ENCODE data around the gene RPS6KA4. TPM values are rescaled to one million over a fixed set of nuclear protein-coding genes. Genes with fewer than 3 reads are reported as not detected.

Gene RPS6KA4
- polyA plus RNA-seq, 3 donors from 2014 or later = 5.0 to 16.7 (median 8.5) TPM

DNA sequence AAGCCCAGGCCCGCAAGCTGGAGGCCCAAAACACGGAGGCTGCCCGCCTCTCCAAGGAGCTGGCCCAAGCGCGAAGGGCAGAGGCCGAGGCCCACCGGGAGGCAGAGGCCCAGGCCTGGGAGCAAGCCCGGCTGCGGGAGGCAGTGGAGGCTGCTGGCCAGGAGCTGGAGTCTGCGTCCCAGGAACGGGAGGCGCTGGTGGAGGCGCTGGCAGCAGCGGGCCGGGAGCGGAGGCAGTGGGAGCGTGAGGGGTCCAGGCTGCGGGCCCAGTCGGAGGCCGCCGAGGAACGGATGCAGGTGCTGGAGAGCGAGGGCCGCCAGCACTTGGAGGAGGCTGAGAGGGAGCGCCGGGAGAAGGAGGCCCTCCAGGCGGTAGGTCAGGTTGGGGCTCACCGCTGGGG lies 14.2 kb upstream of the RPS6KA4 start:
- Mint-ChIP-seq H3K36me3 (peaks cover 0 to 14% (median 3%) of the 10 kb centered on the region in 3 donors), H3K4me1 (peaks cover 26 to 34% of the 10 kb centered on the region in 2 donors), H3K9me3 (no peaks in the 10 kb centered on the region), H3K27ac (no peak overlapping the region), H3K27me3 (ENCODE audit: low read depth in 3 of 3) (peaks cover 0 to 8% (median 8%) of the 10 kb centered on the region in 3 donors), H3K4me3 (peak overlapping the region in 1 of 5 donors; percentile 12)
- DNase-seq = no peak

DNA sequence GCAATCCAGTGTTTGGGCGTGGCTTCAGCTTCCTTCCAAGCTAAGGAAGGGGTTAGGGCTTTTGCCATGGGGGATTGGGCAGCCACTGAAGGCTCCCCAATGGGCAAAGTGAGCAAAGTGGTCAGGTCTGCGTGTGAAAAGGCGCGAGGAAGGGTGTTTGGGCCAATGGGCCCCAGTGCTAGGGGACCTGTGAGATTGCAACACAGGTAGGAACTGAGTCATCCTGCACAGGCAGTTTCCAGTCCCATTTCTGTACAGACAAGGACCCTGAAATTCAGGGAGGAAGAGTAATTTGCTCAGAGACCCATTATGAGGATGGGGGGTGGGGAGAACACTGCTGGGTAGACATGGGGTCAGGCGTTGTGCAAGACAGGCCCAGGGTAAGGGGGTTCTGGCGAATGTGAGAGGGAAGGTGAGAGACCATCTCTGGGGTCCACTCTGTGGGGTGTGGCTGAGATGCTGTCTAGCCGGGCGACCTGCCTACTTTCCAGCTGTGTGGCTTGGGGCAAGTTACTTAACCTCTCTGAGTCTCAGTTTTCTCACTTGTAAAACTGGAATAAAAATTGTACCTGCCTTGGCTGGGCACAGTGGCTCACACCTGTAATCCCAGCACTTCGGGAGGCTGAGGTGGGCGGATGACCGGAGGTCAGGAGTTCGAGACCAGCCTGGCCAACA lies 11.6 kb upstream of the RPS6KA4 start:
- Mint-ChIP-seq H3K4me3 (no peak overlapping the region), H3K27ac (peak overlapping the region in 1 of 6 donors; percentile 48), H3K9me3 (no peaks in the 10 kb centered on the region), H3K36me3 (peaks cover 0 to 16% (median 3%) of the 10 kb centered on the region in 3 donors), H3K4me1 (peaks cover 10 to 14% of the 10 kb centered on the region in 2 donors), H3K27me3 (ENCODE audit: low read depth in 3 of 3) (peaks cover 0 to 5% (median 3%) of the 10 kb centered on the region in 3 donors)
- DNase-seq = no peak

DNA sequence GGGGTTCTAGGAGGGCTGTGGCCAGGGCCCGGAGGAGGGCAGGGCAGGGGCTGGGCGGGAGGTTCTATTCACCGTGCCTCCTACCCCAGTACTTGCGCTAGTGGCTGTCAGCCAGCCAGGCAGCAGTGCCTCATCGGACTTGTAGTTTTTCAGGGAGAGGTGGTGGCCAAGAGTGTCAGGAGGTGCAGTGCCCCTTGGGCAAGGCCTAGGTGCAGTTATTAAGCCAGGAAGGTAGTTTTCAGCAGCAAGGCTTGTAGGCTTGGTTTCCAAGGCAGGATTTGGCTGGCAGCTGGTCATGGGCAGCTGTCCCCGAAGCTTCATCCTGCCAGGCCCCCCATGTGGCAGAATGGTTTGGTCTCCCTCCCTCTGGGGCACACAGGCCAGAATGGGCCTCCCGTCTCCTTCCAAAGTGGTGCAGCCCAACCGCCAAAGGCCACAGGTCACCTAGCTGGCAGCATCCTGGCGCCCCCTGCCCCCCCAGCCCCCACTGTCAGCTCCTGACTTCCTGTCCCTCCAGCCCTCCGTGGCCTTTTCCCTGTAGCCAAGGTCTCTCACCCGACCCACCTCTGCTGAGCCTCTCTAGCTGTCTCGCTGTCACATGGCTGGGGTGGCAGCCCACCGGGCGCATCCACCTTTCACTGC lies 10.5 kb upstream of the RPS6KA4 start:
- no peak overlapping the region for H3K27ac Mint-ChIP-seq

DNA sequence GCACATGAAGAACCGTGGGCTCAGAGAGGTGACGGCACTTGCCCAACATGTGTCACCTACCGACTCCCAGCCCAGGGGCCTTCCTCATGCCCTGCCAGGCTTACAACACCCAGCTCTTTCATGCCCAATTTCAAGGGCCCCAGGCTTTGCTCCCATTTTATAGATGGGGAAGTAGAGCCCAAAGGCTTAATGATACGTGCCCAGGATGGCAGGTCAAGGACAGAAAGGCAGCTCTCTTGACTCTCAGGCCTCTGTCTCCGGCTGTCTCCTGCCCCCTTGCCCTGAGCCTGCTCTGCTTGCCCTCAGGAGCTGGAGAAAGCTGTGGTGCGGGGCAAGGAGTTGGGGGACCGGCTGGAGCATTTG lies 10.0 kb upstream of the RPS6KA4 start:
- no peak for DNase-seq
- Mint-ChIP-seq H3K27me3 (ENCODE audit: low read depth in 3 of 3) (peaks cover 0 to 5% (median 3%) of the 10 kb centered on the region in 3 donors), H3K27ac (no peak overlapping the region), H3K4me1 (peaks cover 10 to 11% of the 10 kb centered on the region in 2 donors), H3K9me3 (no peaks in the 10 kb centered on the region), H3K4me3 (no peak overlapping the region), H3K36me3 (peaks cover 0 to 16% (median 3%) of the 10 kb centered on the region in 3 donors)

More for the DNA sequence above, 10.5 kb upstream of the RPS6KA4 start:
- Mint-ChIP-seq H3K27me3 (ENCODE audit: low read depth in 3 of 3) (peaks cover 0 to 5% (median 3%) of the 10 kb centered on the region in 3 donors), H3K36me3 (peaks cover 0 to 16% (median 3%) of the 10 kb centered on the region in 3 donors), H3K9me3 (no peaks in the 10 kb centered on the region), H3K4me1 (peaks cover 10 to 11% of the 10 kb centered on the region in 2 donors), H3K4me3 (no peak overlapping the region)
- no peak for DNase-seq

DNA sequence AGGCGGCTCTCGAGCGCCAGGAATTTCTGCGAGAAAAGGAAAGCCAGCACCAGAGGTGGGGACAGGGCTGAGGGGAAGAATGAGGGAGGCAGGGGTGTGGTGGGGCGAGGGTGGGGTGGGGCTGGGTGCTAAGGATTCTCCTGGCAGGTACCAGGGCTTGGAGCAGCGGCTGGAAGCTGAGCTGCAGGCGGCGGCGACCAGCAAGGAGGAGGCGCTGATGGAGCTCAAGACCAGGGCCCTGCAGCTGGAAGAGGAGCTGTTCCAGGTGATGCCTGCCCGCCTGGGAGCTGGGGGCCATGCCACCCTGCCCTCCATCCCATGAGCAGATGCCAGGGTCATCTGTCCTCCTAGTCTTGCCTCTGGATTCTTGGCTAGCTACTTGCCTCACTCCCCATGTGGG lies 9.6 kb upstream of the RPS6KA4 start:
- Mint-ChIP-seq H3K27ac (peak overlapping the region in 1 of 6 donors; percentile 69), H3K36me3 (peaks cover 0 to 16% (median 3%) of the 10 kb centered on the region in 3 donors), H3K4me3 (no peak overlapping the region), H3K27me3 (ENCODE audit: low read depth in 3 of 3) (peaks cover 0 to 5% (median 3%) of the 10 kb centered on the region in 3 donors), H3K9me3 (no peaks in the 10 kb centered on the region), H3K4me1 (peaks cover 10 to 11% of the 10 kb centered on the region in 2 donors)
- DNase-seq = no peak

DNA sequence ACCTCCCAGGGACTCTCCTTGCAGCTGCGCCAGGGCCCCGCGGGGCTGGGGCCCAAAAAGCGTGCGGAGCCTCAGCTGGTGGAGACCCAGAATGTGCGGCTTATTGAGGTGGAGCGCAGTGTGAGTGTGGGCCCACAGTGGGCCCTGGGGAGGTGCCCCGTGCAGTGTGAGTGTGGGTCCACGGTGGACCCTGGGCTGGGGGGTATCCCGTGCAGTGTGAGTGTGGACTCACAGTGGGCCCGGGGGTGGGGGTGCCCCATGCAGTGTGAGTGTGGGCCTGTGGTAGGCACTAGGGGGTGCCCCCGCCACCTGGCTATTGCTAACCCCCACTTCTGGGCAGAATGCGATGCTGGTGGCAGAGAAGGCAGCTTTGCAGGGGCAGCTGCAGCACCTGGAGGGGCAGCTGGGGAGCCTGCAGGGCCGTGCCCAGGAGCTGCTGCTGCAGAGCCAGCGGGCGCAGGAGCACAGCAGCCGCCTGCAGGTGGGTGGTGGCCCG lies 7.8 kb upstream of the RPS6KA4 start:
- no peak for DNase-seq
- Mint-ChIP-seq H3K4me3 (no peak overlapping the region), H3K27me3 (ENCODE audit: low read depth in 3 of 3) (peaks cover 0 to 5% (median 0%) of the 10 kb centered on the region in 3 donors), H3K4me1 (peaks cover 0 to 4% of the 10 kb centered on the region in 2 donors), H3K36me3 (peaks cover 0 to 8% (median 0%) of the 10 kb centered on the region in 3 donors), H3K27ac (no peak overlapping the region), H3K9me3 (no peaks in the 10 kb centered on the region)

DNA sequence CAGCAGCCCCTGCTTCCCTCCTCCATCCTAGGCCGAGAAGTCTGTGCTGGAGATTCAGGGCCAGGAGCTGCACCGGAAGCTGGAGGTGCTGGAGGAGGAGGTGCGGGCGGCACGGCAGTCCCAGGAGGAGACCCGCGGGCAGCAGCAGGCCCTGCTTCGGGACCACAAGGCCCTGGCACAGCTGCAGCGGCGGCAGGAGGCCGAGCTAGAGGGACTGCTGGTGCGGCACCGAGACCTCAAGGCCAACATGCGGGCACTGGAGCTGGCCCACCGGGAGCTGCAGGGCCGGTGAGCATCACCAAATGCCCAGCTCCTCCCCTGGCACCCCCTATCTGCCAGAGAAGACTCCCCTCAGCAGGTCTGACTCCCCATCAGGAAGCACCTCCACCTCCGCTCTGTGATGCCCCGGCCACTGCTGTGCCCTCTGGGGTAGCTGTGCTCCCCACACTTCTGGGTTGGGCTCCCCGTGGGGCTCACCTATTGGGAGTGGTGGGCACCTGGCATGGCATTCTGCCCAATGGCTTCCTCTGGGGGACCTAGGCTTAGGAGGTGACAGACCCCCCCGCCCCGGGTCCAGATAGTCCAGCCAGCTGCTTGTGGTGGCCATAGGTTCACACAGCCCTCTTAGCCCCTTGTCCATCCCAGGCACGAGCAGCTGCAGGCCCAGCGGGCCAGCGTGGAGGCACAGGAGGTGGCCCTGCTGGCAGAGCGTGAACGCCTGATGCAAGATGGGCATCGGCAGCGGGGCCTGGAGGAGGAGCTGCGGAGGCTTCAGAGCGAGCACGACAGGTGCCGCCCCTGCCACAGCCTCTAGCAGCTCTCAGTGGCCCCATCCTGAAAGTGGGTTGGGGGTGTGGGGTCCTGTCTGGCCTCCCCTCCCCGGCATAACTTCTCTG lies 6.6 kb upstream of the RPS6KA4 start:
- no peak overlapping the region for H3K4me3 Mint-ChIP-seq
- H3K27me3 Mint-ChIP-seq (ENCODE audit: low read depth in 3 of 3) = peaks cover 0 to 5% (median 0%) of the 10 kb centered on the region in 3 donors
- no peak for DNase-seq
- peaks cover 0 to 5% of the 10 kb centered on the region in 2 donors for H3K4me1 Mint-ChIP-seq
- H3K36me3 Mint-ChIP-seq = peaks cover 0 to 9% (median 0%) of the 10 kb centered on the region in 3 donors
- H3K9me3 Mint-ChIP-seq = no peaks in the 10 kb centered on the region
- H3K27ac Mint-ChIP-seq = no peak overlapping the region

DNA sequence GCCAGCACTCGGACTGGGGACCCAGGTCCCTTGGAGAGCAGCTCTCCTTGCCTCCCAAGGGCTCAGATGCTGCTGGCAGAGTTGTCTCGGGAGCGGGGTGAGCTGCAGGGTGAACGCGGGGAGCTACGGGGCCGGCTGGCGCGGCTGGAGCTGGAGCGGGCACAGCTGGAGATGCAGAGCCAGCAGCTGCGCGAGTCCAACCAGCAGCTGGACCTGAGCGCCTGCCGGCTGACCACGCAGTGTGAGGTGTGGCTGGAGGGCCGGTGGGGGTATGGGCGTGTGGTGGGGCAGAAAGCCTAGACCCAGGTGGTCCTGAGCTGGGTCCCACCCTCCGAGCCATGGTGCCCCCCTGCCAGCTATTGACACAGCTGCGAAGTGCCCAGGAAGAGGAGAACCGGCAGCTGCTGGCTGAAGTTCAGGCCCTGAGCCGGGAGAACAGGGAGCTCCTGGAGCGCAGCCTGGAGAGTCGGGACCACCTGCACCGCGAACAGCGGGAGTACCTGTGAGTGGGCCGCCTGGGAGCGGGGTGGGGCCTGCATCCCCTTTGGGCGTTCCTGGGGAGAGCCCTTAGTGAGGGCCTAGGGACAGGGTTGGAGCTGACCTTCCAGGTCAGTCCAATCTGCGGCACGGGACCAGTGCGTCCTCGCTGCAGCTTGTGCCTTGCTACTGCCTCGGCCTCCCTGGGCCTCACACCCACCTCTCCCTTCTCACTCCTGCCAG lies 5.8 kb upstream of the RPS6KA4 start:
- H3K27me3 Mint-ChIP-seq (ENCODE audit: low read depth in 3 of 3) = peaks cover 0 to 3% (median 0%) of the 10 kb centered on the region in 3 donors
- H3K4me3 Mint-ChIP-seq = no peak overlapping the region
- H3K9me3 Mint-ChIP-seq = no peaks in the 10 kb centered on the region
- H3K4me1 Mint-ChIP-seq = peaks cover 0 to 9% of the 10 kb centered on the region in 2 donors
- no peak for DNase-seq
- peaks cover 0 to 8% (median 0%) of the 10 kb centered on the region in 3 donors for H3K36me3 Mint-ChIP-seq
- no peak overlapping the region for H3K27ac Mint-ChIP-seq

DNA sequence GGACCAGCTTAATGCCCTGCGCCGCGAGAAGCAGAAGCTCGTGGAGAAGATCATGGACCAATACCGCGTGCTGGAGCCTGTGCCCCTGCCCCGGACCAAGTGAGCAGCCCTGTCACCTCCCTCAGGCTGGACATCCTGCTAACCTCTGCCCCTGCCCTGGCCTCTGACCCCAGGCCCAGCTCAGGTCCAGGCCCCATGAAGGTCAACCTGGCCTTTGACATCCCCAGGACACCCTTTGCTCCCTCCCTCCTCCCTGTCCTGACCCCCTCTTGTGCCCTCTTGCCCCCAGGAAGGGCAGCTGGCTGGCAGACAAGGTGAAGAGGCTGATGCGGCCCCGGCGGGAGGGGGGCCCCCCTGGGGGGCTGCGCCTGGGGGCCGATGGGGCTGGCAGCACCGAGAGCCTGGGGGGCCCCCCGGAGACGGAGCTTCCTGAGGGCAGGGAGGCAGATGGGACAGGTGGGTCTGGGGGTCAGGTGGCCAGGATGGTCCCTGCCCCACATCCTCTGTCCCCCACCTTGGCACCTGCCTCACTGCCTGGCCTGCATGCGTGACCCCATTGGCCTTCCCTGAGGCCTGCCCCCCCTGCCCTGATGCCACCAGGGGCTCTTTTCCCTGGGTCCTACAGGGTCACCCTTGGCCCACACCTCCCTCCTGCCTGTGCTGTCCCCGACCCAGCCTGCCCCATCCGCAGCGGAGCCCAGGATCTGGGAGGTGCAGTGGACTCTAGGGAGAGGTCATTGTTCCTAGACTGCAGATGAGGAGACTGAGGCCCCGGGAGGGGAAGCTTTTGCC lies 5.1 kb upstream of the RPS6KA4 start:
- peaks cover 0 to 11% of the 10 kb centered on the region in 2 donors for H3K4me1 Mint-ChIP-seq
- H3K36me3 Mint-ChIP-seq = peaks cover 0 to 8% (median 0%) of the 10 kb centered on the region in 3 donors
- H3K27ac Mint-ChIP-seq = no peak overlapping the region
- no peak overlapping the region for H3K4me3 Mint-ChIP-seq
- peaks cover 0 to 1% (median 0%) of the 10 kb centered on the region in 3 donors for H3K27me3 Mint-ChIP-seq (ENCODE audit: low read depth in 3 of 3)
- no peaks in the 10 kb centered on the region for H3K9me3 Mint-ChIP-seq
- no peak for DNase-seq

DNA sequence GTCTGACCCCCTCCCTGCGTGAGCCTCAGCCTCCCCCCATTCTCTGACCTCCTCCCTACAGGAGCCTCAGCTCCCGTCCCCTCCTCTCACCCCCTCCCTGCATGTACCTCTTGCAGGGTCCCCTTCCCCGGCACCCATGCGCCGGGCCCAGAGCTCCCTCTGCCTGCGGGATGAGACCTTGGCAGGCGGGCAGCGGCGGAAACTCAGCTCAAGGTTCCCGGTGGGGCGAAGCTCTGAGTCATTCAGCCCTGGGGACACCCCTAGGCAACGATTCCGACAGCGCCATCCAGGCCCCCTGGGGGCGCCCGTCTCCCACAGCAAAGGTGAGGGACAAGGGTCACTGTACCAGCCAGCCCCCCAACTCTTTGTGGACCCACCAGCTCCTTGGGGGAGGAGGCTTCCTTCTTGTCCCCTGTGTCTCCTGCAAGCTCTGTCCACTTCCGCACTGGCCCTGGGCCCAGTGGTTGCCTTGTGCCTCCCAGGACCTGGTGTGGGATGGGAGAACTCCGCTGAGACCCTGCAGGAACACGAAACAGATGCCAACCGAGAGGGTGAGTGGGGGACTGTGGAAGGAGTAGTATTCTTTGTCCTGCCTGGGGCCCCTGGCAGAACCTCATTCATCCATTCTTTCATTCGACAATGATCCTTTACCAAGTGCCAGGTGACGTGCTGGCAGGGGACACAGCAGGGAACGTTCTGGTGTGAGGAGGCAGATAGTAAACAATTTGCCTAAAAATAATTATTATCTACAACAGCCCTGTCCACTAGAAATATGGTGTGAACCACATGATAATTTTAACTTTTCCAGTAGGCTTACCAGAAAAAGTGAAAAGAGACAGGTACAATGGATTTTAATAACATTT lies 3.7 kb upstream of the RPS6KA4 start:
- H3K4me1 Mint-ChIP-seq = peaks cover 10 to 21% of the 10 kb centered on the region in 2 donors
- H3K36me3 Mint-ChIP-seq = peaks cover 0 to 4% (median 0%) of the 10 kb centered on the region in 3 donors
- no peak overlapping the region for H3K4me3 Mint-ChIP-seq
- no peaks in the 10 kb centered on the region for H3K9me3 Mint-ChIP-seq
- no peak for DNase-seq
- no peaks in the 10 kb centered on the region for H3K27me3 Mint-ChIP-seq (ENCODE audit: low read depth in 3 of 3)
- H3K27ac Mint-ChIP-seq = no peak overlapping the region

DNA sequence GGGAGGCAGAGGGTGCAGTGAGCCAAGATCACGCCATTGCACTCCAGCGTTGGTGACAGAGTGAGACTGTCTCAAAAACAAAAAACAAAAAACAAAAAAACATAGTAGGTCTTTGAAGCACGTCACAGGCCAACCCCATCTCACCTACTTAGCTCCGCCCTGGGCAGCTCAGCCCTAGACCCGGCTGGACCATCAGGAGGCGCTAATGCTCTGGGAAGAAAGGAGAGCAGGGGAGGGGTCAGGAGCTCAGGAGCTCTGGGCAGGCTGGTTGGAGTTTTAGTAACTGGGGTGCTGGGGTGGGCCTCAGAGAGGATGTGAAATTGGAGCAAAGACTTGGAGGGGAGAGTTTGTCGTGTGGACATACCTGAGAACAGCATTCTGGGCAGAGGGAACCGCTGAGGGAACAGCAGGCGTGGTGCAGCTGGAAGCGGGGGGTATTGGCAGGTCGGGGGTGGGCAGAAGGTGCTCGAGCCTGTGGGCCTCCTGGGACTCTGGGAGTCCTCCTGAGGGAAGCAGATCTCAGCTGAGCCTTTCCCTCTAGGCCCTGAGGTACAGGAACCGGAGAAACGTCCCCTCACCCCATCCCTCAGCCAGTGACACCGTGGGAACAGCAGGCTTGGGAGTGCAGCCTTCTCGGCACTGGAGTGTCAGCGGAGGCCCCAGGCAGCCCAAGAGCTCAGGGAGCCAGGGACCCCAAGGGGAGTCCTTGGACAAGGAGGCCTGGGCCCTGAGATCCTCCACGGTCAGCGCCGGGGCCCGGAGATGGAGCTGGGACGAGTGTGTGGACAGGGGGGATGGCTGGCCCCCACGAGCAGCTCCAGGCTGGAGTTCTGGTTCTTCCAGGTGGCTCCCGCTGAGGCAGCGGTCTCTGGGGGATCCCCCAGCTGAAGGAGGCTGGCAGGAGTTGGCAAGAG lies 2.2 kb upstream of the RPS6KA4 start:
- Mint-ChIP-seq H3K36me3 (peaks cover 0 to 8% (median 3%) of the 10 kb centered on the region in 3 donors), H3K27ac (peak overlapping the region in 5 of 6 donors; percentile 31 to 65 (median 53))
- DNase-seq = no peak

More for the DNA sequence above, 2.2 kb upstream of the RPS6KA4 start:
- no peaks in the 10 kb centered on the region for H3K9me3 Mint-ChIP-seq
- H3K4me1 Mint-ChIP-seq = peaks cover 17 to 28% of the 10 kb centered on the region in 2 donors
- peak overlapping the region in 3 of 5 donors; percentile 31 to 55 (median 51) for H3K4me3 Mint-ChIP-seq
- no peaks in the 10 kb centered on the region for H3K27me3 Mint-ChIP-seq (ENCODE audit: low read depth in 3 of 3)
